ENCODE measurements around the gene EEFSEC.

The EEFSEC gene

GRCh38 chr3:128328546-128329458 is 175.5 kb downstream of the EEFSEC start:
- TF ChIP-seq, protein P1, sequence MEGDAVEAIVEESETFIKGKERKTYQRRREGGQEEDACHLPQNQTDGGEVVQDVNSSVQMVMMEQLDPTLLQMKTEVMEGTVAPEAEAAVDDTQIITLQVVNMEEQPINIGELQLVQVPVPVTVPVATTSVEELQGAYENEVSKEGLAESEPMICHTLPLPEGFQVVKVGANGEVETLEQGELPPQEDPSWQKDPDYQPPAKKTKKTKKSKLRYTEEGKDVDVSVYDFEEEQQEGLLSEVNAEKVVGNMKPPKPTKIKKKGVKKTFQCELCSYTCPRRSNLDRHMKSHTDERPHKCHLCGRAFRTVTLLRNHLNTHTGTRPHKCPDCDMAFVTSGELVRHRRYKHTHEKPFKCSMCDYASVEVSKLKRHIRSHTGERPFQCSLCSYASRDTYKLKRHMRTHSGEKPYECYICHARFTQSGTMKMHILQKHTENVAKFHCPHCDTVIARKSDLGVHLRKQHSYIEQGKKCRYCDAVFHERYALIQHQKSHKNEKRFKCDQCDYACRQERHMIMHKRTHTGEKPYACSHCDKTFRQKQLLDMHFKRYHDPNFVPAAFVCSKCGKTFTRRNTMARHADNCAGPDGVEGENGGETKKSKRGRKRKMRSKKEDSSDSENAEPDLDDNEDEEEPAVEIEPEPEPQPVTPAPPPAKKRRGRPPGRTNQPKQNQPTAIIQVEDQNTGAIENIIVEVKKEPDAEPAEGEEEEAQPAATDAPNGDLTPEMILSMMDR (IDR thresholded peaks at IDR 0.05; ENCODE audit: extremely low read depth, missing control alignments): no peak
- DNase-seq (ENCODE audit: low spot score): no peak

GRCh38 chr3:128329491-128330213 is 176.4 kb downstream of the EEFSEC start:
- TF ChIP-seq, protein P1 (IDR thresholded peaks at IDR 0.05; ENCODE audit: extremely low read depth, missing control alignments): no peak
- DNase-seq (ENCODE audit: low spot score): no peak

GRCh38 chr3:128330214-128330842 is 177.0 kb downstream of the EEFSEC start:
- TF ChIP-seq, protein P1 (IDR thresholded peaks at IDR 0.05; ENCODE audit: extremely low read depth, missing control alignments): no peak
- DNase-seq (ENCODE audit: low spot score): no peak

DNA sequence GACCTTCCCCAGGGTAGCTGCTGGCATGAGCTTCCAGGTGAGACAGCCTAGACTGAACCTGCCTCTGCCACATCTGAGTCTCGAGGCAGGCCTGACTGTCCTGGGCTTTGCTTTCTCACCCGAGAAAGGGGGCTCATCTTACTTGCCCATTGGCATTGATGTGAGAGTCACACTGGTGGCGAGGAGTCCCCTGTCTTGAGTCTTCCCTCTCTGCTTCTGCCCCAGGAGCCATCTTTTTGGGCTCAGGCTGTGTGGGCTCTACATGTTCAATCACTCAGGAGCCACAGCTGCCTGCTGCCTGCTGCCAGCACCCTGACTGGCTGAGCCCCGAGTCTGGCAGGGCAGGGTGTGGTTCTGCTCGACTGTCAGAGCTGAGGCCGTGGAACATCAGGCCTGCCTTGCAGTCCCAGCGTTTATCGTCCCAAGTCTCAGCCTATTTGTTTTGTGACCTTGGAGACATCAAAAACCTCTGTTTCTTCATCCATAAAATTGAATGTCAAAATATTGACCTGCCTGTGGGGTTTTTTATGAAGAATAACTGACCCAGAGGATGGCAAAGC is 180.9 kb downstream of the EEFSEC start:
- no peak for DNase-seq (ENCODE audit: low spot score)
- TF ChIP-seq, protein P1 (IDR thresholded peaks at IDR 0.05; ENCODE audit: extremely low read depth, missing control alignments): no peak

DNA sequence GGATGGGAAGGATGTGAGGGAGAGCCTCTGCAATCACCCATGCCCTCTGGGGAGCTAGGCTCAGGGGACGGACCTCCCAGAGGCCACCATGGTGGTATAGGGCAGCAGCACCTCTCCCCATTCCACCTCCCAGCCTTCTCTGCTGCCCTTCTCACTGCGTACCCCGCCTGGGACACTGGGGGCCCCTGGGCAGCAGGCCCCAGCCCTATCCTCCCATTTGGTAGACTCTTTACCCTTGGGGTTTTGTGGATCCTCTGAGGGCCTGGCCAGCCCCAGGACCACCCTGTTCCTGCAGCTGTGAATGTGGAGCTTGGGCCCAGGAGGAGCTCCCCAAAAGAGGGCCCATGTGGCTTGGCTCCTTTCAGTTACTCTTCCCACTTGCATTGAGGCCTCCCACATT is 181.5 kb downstream of the EEFSEC start:
- TF ChIP-seq, protein P1 (IDR thresholded peaks at IDR 0.05; ENCODE audit: extremely low read depth, missing control alignments): no peak

GRCh38 chr3:128335621-128336296 is 182.5 kb downstream of the EEFSEC start:
- TF ChIP-seq, protein P1 (IDR thresholded peaks at IDR 0.05; ENCODE audit: extremely low read depth, missing control alignments): no peak
- no peak for DNase-seq (ENCODE audit: low spot score)

More for the DNA sequence above, 181.5 kb downstream of the EEFSEC start:
- no peak for DNase-seq (ENCODE audit: low spot score)

Data from GM20000 (cell line).